Thyroid gland (tissue), 4 donors: ENCODE results near the gene MIEN1. TPM values are rescaled to one million over a fixed set of nuclear protein-coding genes. Genes with fewer than 3 reads are reported as not detected.

Experiments used
- DNase-seq, 2 donors: peaks; one replicate each; pipeline ENCODE4 v3.0.0-alpha.2; 2019
- H3K27ac ChIP-seq, 3 donors: fragments of 200-600 bp; sonication (generic); 1 replicate in 2 of 3; 2 replicates in 1 of 3; pipeline ENCODE4 v1.5.1; 2016 to 2019; ENCODE audit warnings: mild to moderate bottlenecking in 1 of 3, moderate library complexity in 1 of 3
- H3K27me3 ChIP-seq: fragments of 200-600 bp; sonication (generic); one replicate; pipeline ENCODE4 v1.5.1; 2019
- H3K36me3 ChIP-seq, 2 donors: fragments of 200-600 bp; sonication (generic); one replicate each; pipeline ENCODE4 v1.5.1; 2016 to 2019
- H3K4me1 ChIP-seq, 2 donors: fragments of 200-600 bp; sonication (generic); one replicate each; pipeline ENCODE4 v1.5.1; 2017 to 2019
- H3K4me3 ChIP-seq, 3 donors: fragments of 200-600 bp; sonication (generic); replicated peaks in 1 of 3; 1 replicate in 2 of 3; 2 replicates in 1 of 3; pipeline ENCODE4 v1.5.1; 2016; ENCODE audit warnings: mild to moderate bottlenecking in 1 of 3
- H3K9me3 ChIP-seq: fragments of 200-600 bp; sonication (generic); one replicate; pipeline ENCODE4 v1.5.1; 2017
- POLR2A ChIP-seq, 2 donors: fragments of 450-650 bp; IDR thresholded peaks; one replicate each; pipeline ENCODE4 v1.6.1; 2017; ENCODE audit warnings: antibody characterized with exemption in 2 of 2, mild to moderate bottlenecking in 2 of 2, moderate library complexity in 1 of 2
- WGBS, 2 donors: methylation state at CpG; one replicate each; pipeline ENCODE4 v1.1.5; 2017; 5-methylcytosine and 5-hydroxymethylcytosine counted together
- intact Hi-C: fragments of 100-400 bp; cut with DNase I; formaldehyde crosslinking; loops from one replicate; pipeline ENCODE4 v1.15.1; 2023
- total RNA-seq, 4 donors: library from RNA; depleted of rRNA; stranded (reverse); fragments of >200 nt; gene quantifications; one replicate each; pipeline ENCODE4 v1.2.3, GENCODE V29; 2016
- TF ChIP-seq, protein P1 (sequence below), 6 experiments: fragments of 200-600 bp in 3 of 6; fragments of 450-650 bp in 3 of 6; sonication (generic) in 3 of 6; IDR thresholded peaks; one replicate each; pipeline ENCODE4 v1.5.1; 2016 to 2019; ENCODE audit warnings: antibody characterized with exemption in 6 of 6, mild to moderate bottlenecking in 2 of 6, inconsistent platforms in 1 of 6, moderate library complexity in 1 of 6

MIEN1 gene
- total RNA-seq, 4 donors from 2014 or later = 39.8 to 134 (median 70.3) TPM

DNA sequence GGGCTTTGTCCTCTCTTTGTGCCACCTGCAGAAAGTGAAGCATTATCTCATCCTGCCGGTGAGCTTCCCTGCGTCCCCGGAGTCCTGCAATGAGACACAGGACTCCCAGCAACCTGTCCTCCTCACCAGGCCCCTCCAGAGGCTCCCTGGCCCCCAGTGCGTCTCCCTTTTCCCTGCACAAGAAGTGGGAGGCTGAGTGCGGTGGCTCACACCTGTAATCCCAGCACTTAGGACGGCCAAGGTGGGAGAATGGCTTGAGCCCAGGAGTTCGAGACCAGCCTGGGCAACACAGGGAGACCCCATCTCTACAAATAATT is 15.8 kb upstream of the MIEN1 start:
- peaks cover 14 to 16% of the 10 kb centered on the region in 2 donors for H3K4me1 ChIP-seq
- 86 to 92% methylated on average over 5 to 6 of the region's 7 CpGs for WGBS, 2 donors
- no peaks in the 10 kb centered on the region for H3K27me3 ChIP-seq
- H3K9me3 ChIP-seq = no peaks in the 10 kb centered on the region
- no peak for DNase-seq
- intact Hi-C loops = no loop called here
- H3K36me3 ChIP-seq = peaks cover 0 to 14% of the 10 kb centered on the region in 2 donors
- H3K27ac ChIP-seq = no peak overlapping the region
- H3K4me3 ChIP-seq = no peak overlapping the region
- TF ChIP-seq, protein P1, sequence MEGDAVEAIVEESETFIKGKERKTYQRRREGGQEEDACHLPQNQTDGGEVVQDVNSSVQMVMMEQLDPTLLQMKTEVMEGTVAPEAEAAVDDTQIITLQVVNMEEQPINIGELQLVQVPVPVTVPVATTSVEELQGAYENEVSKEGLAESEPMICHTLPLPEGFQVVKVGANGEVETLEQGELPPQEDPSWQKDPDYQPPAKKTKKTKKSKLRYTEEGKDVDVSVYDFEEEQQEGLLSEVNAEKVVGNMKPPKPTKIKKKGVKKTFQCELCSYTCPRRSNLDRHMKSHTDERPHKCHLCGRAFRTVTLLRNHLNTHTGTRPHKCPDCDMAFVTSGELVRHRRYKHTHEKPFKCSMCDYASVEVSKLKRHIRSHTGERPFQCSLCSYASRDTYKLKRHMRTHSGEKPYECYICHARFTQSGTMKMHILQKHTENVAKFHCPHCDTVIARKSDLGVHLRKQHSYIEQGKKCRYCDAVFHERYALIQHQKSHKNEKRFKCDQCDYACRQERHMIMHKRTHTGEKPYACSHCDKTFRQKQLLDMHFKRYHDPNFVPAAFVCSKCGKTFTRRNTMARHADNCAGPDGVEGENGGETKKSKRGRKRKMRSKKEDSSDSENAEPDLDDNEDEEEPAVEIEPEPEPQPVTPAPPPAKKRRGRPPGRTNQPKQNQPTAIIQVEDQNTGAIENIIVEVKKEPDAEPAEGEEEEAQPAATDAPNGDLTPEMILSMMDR (IDR thresholded peaks at IDR 0.05) = no peak
- TF ChIP-seq POLR2A (IDR thresholded peaks at IDR 0.05) = no peak

DNA sequence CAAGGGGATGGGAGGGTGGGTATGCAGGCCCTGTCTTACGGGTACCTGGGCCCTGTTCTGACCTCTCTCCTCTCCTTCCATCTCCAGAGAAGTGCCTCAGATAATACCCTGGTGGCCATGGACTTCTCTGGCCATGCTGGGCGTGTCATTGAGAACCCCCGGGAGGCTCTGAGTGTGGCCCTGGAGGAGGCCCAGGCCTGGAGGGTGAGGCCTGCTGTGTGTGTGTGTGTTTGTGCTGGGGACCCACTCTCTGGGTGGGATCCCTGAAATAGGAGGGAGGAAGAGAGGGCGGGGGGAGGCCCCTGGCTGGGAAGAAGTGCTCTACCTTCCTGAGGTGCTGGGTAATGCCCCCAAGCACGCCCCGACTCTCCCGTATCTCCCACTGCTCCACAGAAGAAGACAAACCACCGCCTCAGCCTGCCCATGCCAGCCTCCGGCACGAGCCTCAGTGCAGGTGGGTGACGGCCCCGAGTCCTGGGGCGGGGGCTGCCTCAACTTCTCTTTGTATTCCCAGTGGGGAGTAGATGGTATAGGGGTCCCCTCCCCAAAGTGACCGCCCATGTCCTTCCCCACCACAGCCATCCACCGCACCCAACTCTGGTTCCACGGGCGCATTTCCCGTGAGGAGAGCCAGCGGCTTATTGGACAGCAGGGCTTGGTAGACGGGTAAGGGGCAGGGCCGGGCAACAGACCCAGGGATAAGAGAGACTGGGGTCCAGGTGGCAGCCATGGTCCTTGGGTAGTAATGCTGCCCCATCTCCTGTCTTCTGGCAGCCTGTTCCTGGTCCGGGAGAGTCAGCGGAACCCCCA is 15.2 kb upstream of the MIEN1 start:
- 91 to 95% methylated on average over 20 to 22 of the region's 23 CpGs for WGBS, 2 donors
- intact Hi-C loops = no loop called here
- TF ChIP-seq POLR2A (IDR thresholded peaks at IDR 0.05) = no peak
- TF ChIP-seq, protein P1 (IDR thresholded peaks at IDR 0.05) = no peak
- Histone ChIP-seq H3K4me1 (peaks cover 14 to 16% of the 10 kb centered on the region in 2 donors), H3K4me3 (no peak overlapping the region), H3K9me3 (no peaks in the 10 kb centered on the region), H3K27me3 (no peaks in the 10 kb centered on the region), H3K36me3 (peaks cover 0 to 14% of the 10 kb centered on the region in 2 donors), H3K27ac (no peak overlapping the region)
- DNase-seq = no peak

DNA sequence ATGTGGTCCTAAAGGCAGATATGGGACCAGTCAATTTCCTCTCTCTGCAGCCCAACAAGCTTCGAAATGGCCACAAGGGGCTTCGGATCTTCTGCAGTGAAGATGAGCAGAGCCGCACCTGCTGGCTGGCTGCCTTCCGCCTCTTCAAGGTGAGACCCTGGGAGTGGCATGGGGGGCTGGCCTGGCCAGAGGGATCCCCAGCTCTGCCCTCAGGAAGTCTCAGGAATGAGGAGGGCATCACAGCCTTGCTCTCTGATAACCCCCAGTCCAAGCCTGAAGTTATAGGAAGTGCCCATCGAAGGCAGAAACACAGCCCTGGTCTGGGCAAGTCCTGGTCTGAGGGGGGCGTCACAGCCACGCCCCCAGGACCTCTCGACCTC is 14.5 kb upstream of the MIEN1 start:
- H3K27me3 ChIP-seq = no peaks in the 10 kb centered on the region
- no peak for DNase-seq
- 76 to 80% methylated on average over 4 to 8 of the region's 8 CpGs for WGBS, 2 donors
- intact Hi-C loops = loop anchor here (5.0 kb wide), 1 partner anchor 113 kb away; no protein-coding TSS in a partner anchor
- TF ChIP-seq, protein P1 (IDR thresholded peaks at IDR 0.05) = no peak
- no peak for TF ChIP-seq POLR2A (IDR thresholded peaks at IDR 0.05)
- peaks cover 0 to 14% of the 10 kb centered on the region in 2 donors for H3K36me3 ChIP-seq
- no peak overlapping the region for H3K27ac ChIP-seq
- H3K9me3 ChIP-seq = no peaks in the 10 kb centered on the region
- H3K4me1 ChIP-seq = peaks cover 14 to 16% of the 10 kb centered on the region in 2 donors
- H3K4me3 ChIP-seq = no peak overlapping the region

DNA sequence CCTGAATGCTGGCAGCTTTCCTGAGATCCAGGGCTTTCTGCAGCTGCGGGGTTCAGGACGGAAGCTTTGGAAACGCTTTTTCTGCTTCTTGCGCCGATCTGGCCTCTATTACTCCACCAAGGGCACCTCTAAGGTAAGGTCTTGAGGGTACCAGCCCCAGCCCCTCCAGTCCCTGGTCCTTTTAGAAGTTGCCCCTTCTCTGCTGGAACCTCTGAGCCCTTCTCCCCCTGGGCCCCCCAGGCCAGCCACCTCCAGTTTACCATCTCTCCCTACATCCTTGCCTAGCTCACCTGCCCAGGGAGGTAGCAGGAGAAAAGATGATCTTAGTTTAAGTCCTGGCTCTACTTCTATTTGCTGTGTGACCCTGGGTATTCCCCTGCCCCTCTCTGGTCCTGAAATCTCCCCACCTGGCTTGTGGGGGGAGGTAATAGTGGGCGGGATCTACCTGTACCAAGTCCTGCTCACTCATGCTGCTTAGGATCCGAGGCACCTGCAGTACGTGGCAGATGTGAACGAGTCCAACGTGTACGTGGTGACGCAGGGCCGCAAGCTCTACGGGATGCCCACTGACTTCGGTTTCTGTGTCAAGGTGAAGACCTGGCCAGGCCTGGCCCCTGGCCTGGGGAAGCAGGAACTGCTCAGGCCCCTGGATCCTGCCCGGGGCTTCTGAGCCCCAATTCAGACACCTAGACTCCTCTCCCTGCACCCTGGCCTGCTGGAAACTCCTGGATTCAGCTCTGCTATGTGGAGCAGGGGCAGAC is 13.9 kb upstream of the MIEN1 start:
- no peak overlapping the region for H3K4me3 ChIP-seq
- no peak overlapping the region for H3K27ac ChIP-seq
- peaks cover 17 to 18% of the 10 kb centered on the region in 2 donors for H3K4me1 ChIP-seq
- no peaks in the 10 kb centered on the region for H3K27me3 ChIP-seq
- H3K36me3 ChIP-seq = peaks cover 0 to 14% of the 10 kb centered on the region in 2 donors
- DNase-seq = no peak
- 83 to 91% methylated on average over 9 to 15 of the region's 16 CpGs for WGBS, 2 donors
- TF ChIP-seq, protein P1 (IDR thresholded peaks at IDR 0.05) = no peak
- TF ChIP-seq POLR2A (IDR thresholded peaks at IDR 0.05) = no peak
- H3K9me3 ChIP-seq = no peaks in the 10 kb centered on the region
- intact Hi-C loops = loop anchor here (5.0 kb wide), 1 partner anchor 112 kb away; no protein-coding TSS in a partner anchor
